GM18502 (cell line): ENCODE data around the gene SVEP1.
"Not testable (repeated sequence)": the region's sequence is repeated elsewhere in the genome, so short reads cannot be mapped to it uniquely, and the experiment has no call there.

Source experiments
- ATAC-seq: cut with Tn5 transposase; IDR thresholded peaks from one replicate; pipeline ENCODE4 v1.9.1; 2021; ENCODE audit warnings: mild to moderate bottlenecking; ENCODE audit not compliant: unreplicated experiment, poor library complexity

The SVEP1 gene

GRCh38 chr9:110579034-110579861, at the start of gene SVEP1:
TSS of gene SVEP1 (minus strand) at chr9:110579741. CDS start at chr9:110579543, 198 bp downstream.
- ATAC-seq: no peak

- peak; percentile 99 for ATAC-seq
These were observed 46.7 kb upstream of the SVEP1 start for GRCh38 chr9:110626101-110626829.

DNA sequence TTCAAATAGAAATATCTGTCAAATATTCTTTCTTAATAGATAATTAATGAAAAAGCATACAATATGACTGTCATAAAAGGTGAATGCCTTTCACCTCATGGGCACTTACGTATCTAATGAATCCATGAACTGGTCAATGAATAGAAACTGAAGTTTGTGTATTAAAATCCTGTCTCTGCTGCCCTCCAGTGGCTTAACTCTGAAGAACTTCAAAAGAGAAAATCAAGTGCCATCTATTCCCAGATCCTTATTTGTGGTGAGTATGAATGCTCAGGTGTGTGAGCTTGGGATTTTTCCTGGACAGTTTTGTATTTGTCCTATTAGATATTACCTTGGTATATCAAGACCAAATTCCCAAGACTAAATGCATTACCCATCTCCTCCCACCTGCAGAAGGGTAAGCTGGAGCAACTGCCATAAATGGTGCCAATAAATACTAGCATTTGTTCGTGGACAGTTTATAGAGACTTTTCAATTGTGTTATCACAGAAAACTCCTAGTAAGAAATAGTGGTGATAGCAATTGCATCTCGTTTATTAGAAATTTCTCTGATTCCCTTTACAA, 44.0 kb upstream of the SVEP1 start:
- ATAC-seq: no peak

DNA sequence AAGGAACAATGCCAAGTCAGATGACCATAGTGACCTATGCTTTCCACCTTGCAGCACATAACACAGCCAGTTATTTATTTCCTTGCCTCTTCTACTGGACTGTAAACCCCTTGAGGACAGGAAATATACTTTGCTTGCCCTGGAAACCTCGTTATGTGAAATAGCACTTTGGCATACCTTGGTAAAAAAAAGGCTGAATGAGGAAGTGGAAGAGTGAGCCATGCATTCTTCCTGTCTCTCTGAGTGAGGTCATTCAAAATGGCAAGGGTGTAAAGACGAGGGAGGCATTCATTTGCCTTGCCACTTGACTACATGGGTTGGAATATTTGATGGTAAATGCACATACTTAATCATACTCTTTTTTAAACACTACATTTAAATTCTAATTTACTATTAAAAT, 42.8 kb upstream of the SVEP1 start:
- no peak for ATAC-seq

DNA sequence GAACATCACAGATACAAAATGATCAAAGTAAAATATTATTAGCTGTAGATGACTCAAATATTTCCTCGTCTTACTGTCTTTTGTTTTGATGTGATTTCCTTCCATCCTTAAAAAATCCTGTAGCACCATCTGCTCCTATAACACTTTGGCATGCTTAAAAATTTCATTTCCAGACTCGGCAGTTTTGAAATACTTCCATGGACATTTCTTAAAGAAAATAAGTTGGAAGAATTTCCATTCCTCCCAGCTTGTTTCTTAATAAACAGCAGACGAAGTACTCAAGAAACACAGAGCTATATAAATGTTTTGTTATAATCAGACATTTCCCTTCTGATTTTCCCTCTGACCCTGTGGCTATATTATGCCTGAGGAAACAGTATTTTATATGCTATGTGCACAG, 41.2 kb upstream of the SVEP1 start:
- no peak for ATAC-seq

GRCh38 chr9:110619831-110620230, 40.3 kb upstream of the SVEP1 start:
- ATAC-seq: no peak

GRCh38 chr9:110615498-110615897, 36.0 kb upstream of the SVEP1 start:
- no peak for ATAC-seq

DNA sequence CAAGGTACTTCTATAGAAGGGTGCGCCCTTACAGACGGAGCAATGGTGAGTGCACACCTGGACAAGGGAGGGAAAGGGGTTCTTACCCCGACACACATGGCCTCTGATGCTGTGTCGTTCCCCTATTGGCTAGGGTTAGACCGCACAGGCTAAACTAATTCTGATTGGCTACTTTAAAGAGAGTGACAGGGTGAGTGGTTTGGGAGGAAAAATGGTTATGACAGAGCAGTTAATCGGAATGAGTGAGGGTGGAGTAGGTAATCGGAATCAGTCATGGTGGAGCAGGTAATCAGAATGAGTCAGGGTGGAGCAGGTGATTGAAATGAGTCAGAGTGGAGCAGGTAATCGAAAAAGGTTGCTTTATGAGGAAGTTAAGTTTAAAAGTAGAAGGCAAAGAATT, 35.0 kb upstream of the SVEP1 start:
- ATAC-seq: not testable (repeated sequence)

DNA sequence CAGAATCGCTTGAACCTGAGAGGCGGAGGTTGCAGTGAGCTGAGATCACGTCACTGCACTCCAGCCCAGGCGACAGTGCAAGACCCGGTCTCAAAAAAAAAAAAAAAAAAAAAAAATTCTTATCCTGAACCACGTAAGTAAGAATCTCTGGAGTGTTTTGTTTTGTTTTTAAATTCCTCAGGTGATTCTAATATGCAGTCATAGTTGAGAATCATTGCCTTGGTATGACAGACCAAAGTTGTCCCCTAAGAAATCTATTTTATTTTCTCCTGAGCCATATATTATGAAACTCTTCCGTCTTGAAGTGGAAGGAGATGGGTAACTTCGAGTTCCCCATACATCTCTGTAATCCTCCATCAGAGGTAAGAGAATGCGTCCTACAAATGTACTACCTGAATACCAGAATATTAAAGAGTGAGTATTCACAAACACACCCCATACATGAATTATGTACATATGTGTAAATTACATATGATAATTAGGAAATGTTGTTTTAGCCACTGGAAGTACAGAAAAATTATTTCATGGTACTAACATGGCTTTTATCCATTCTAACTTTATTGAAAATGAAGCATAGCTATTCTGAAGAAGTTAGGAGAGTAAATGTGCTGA, 26.7 kb upstream of the SVEP1 start:
- ATAC-seq: no peak

- no peak for ATAC-seq
These were observed 26.0 kb upstream of the SVEP1 start for GRCh38 chr9:110605565-110605964.

GRCh38 chr9:110604171-110604601, 24.6 kb upstream of the SVEP1 start:
- no peak for ATAC-seq

GRCh38 chr9:110602281-110602680, 22.7 kb upstream of the SVEP1 start:
- no peak for ATAC-seq

DNA sequence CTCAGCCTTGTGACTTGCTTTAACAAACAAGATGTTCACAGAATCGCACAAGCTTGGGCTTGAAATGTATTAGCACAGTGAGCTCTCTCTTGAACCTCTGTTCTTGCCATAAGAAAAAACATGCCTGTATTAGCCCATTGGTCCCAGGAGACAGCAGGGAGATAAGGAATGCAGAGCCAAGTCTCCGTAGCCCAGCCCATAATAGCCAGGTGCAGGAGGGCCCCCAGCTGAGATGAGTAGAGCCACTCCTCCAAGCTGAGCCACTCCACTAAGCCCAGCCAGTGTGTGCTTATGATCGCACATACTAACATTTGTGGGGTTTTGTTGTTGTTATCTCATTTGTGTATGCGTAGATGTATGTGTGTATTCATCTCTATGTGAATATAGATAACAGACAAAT, 21.6 kb upstream of the SVEP1 start:
- ATAC-seq: no peak

DNA sequence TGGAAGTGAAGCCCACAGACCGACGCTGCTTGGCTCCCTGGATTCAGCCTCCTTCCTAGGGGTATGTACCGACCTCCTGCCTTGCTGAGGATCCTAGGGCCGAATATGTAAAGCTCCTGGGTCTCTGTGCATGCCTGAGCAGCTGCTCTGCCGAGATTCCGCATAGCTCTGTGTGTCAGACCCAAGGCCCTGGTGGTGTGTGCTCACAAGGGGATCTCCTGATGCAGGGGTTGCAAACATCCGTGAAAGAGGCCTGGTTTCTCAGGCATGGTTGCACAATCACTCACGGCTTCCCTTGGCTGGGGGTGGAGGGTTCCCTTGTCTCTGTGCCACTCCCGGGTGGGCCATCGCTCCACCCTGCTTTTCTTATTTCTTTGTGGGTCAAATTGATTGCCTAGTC, 19.9 kb upstream of the SVEP1 start:
- ATAC-seq: no peak

DNA sequence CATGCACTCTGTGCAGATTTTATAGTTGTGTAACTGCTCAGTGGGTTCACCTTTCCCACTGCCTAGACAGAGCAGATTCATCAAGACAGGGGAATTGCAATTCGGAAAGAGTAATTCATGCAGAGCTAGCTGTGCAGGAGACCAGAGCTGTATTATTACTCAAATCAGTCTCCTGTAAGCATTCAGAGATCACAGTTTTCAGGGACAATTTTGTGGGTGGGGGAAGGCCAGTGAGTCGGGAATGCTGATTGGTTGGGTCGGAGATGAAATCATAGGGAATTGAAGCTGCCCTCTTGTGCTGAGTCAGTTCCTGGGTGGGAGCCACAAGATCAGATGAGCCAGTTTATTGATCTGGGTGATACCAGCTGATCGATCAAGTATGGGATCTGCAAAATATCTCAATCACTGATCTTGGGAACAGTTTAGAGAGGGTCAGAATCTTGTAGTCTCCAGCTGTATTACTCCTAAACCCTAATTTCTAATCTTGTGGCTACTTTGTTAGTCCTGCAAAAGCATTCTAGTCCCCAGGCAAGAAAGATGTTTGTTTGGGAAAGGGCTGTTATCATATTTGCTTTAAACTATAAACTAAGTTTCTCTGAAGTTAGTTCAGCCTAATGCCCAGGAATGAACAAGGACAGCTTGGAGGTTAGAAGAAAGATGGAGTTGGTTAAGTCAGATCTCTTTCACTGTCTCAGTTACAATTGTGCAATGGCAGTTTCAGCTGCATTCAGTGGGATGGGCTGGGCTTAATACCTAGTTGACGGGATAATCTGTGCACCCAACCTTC, 12.7 kb upstream of the SVEP1 start:
- ATAC-seq: no peak

- no peak for ATAC-seq
These were observed 12.0 kb upstream of the SVEP1 start for GRCh38 chr9:110591526-110591925.

- ATAC-seq: no peak
These were observed 11.3 kb upstream of the SVEP1 start for GRCh38 chr9:110590816-110591215.

- no peak for ATAC-seq
These were observed 8.8 kb upstream of the SVEP1 start for GRCh38 chr9:110588296-110588695.

GRCh38 chr9:110583237-110583636, 3.7 kb upstream of the SVEP1 start:
- no peak for ATAC-seq

- no peak for ATAC-seq
These were observed 2.6 kb upstream of the SVEP1 start for GRCh38 chr9:110582156-110582555.
